ENCODE data around the gene HDLBP. TPM values are rescaled to one million over a fixed set of nuclear protein-coding genes. Genes with fewer than 3 reads are reported as not detected.

Gene HDLBP
- total RNA-seq, 2 experiments from 2014 or later: 170 to 176 TPM

DNA sequence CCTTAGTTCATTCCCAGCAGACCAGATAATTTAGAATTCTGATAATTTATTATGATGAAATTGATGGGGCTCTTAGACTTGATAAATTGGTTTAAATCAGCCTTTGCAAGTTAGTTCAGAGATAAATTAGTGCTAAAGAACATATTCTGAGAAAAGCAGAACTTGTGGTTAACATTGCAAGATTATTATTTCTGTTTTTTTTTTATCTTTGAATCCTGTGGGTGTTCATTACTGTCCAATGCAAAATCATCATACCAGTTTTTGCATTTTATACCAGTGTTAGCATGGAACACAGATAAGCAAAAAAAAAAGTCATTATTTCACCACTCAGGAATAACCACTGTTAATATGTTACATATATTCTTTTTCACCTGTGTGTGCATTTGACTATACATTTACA, 9.3 kb upstream of the HDLBP start:
- ChIA-PET POLR2A (interaction anchor here (0.7 kb wide), 2 partner anchors 11 to 74 kb away, joined by 3 to 4 read pairs; no protein-coding TSS in a partner anchor), CTCF (ENCODE audit: unreplicated experiment) (no interaction called here)
- BruUV-seq (replicated peaks): no TSS peak
- peaks cover 54% of the 10 kb centered on the region for H3K4me1 ChIP-seq (ENCODE audit: insufficient read depth, low read length, poor library complexity, severe bottlenecking)
- H3K36me3 ChIP-seq (ENCODE audit: insufficient read depth, low read length): peaks cover 92% of the 10 kb centered on the region
- no peak overlapping the region for H2AFZ ChIP-seq (ENCODE audit: low read length)
- TF ChIP-seq, protein P1, sequence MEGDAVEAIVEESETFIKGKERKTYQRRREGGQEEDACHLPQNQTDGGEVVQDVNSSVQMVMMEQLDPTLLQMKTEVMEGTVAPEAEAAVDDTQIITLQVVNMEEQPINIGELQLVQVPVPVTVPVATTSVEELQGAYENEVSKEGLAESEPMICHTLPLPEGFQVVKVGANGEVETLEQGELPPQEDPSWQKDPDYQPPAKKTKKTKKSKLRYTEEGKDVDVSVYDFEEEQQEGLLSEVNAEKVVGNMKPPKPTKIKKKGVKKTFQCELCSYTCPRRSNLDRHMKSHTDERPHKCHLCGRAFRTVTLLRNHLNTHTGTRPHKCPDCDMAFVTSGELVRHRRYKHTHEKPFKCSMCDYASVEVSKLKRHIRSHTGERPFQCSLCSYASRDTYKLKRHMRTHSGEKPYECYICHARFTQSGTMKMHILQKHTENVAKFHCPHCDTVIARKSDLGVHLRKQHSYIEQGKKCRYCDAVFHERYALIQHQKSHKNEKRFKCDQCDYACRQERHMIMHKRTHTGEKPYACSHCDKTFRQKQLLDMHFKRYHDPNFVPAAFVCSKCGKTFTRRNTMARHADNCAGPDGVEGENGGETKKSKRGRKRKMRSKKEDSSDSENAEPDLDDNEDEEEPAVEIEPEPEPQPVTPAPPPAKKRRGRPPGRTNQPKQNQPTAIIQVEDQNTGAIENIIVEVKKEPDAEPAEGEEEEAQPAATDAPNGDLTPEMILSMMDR (conservative IDR thresholded peaks at IDR 0.05; ENCODE audit: low read length): no peak
- TF ChIP-seq EZH2phosphoT487 (IDR thresholded peaks at IDR 0.05; ENCODE audit: borderline replicate concordance, low read depth, low read length): no peak
- DNase-seq (ENCODE audit: low spot score): no peak
- H3K79me2 ChIP-seq (ENCODE audit: insufficient read depth, low read depth, low read length): peaks cover 64% of the 10 kb centered on the region
- H3K4me2 ChIP-seq (ENCODE audit: low read length): peak overlapping the region; percentile 35
- no peak overlapping the region for H3K4me3 ChIP-seq (ENCODE audit: low read depth, low read length, poor library complexity, severe bottlenecking)
- H3K9me3 ChIP-seq (ENCODE audit: low read length): no peaks in the 10 kb centered on the region
- H3K27ac ChIP-seq (ENCODE audit: low read depth, low read length, poor library complexity, severe bottlenecking): peak overlapping the region; percentile 29
- intact Hi-C loops (cut with micrococcal nuclease; ENCODE audit: unreplicated experiment): no loop called here
- H3K9me2 ChIP-seq (ENCODE audit: insufficient read depth, low read length): no peaks in the 10 kb centered on the region
- peaks cover 38% of the 10 kb centered on the region for H4K20me1 ChIP-seq (ENCODE audit: insufficient read depth, low read length)

DNA sequence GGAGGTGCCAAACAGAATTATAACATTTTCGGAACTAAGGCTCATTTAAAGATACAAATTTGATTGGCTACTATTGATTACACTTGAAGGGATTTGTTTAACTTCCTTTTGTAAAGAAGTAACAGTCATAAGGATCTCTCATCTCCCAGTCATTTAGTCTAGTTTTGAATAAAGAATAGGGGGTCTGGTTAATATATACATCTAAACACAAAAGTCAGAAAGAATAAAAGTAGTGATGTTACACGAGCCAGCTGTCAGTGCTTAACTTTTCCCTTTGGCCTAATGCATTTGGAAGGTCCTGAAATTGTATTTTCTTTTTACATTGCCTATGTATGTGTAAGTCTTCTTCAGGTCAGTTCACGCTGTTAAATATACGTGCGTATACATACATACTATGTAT, 8.3 kb upstream of the HDLBP start:
- H2AFZ ChIP-seq (ENCODE audit: low read length): no peak overlapping the region
- peaks cover 64% of the 10 kb centered on the region for H3K4me1 ChIP-seq (ENCODE audit: insufficient read depth, low read length, poor library complexity, severe bottlenecking)
- intact Hi-C loops (cut with micrococcal nuclease; ENCODE audit: unreplicated experiment): no loop called here
- H3K4me3 ChIP-seq (ENCODE audit: low read depth, low read length, poor library complexity, severe bottlenecking): no peak overlapping the region
- no peaks in the 10 kb centered on the region for H3K9me2 ChIP-seq (ENCODE audit: insufficient read depth, low read length)
- no peaks in the 10 kb centered on the region for H3K9me3 ChIP-seq (ENCODE audit: low read length)
- POLR2A ChIA-PET: interaction anchor here (0.7 to 0.9 kb wide), 2 partner anchors 7 to 34 kb away, joined by 3 to 5 read pairs; no protein-coding TSS in a partner anchor
- no TSS peak for BruUV-seq (replicated peaks)
- no peak overlapping the region for H3K27ac ChIP-seq (ENCODE audit: low read depth, low read length, poor library complexity, severe bottlenecking)
- peaks cover 94% of the 10 kb centered on the region for H3K36me3 ChIP-seq (ENCODE audit: insufficient read depth, low read length)
- DNase-seq (ENCODE audit: low spot score): no peak
- H4K20me1 ChIP-seq (ENCODE audit: insufficient read depth, low read length): peaks cover 48% of the 10 kb centered on the region
- peak overlapping the region; percentile 35 for H3K4me2 ChIP-seq (ENCODE audit: low read length)
- peaks cover 74% of the 10 kb centered on the region for H3K79me2 ChIP-seq (ENCODE audit: insufficient read depth, low read depth, low read length)
- TF ChIP-seq, protein P1 (conservative IDR thresholded peaks at IDR 0.05; ENCODE audit: low read length): no peak
- no peak for TF ChIP-seq EZH2phosphoT487 (IDR thresholded peaks at IDR 0.05; ENCODE audit: borderline replicate concordance, low read depth, low read length)
- CTCF ChIA-PET (ENCODE audit: unreplicated experiment): no interaction called here

DNA sequence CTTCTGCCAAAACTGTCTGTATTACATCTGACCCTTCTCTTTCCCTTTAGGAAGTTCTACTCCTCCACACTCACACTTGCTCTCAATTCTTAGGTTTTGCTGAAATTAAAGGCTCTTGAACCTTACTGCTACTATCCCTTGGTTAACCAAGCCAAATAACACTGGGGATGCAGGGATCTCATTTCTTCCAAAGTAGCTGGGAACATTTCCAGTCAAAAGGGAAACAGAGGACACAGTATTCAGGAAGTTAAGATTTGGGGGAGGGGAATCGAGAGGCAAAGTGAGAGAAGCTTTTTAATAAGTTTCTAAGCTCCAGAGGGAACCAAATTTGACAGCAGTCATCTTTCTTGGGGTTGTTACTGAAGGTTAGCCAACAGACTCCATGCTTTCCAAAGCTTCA, 6.4 kb upstream of the HDLBP start:
- peak overlapping the region; percentile 86 for H3K4me2 ChIP-seq (ENCODE audit: low read length)
- H3K4me3 ChIP-seq (ENCODE audit: low read depth, low read length, poor library complexity, severe bottlenecking): no peak overlapping the region
- BruUV-seq (replicated peaks): no TSS peak
- H3K27ac ChIP-seq (ENCODE audit: low read depth, low read length, poor library complexity, severe bottlenecking): no peak overlapping the region
- H2AFZ ChIP-seq (ENCODE audit: low read length): no peak overlapping the region
- intact Hi-C loops (cut with micrococcal nuclease; ENCODE audit: unreplicated experiment): no loop called here
- H3K4me1 ChIP-seq (ENCODE audit: insufficient read depth, low read length, poor library complexity, severe bottlenecking): peaks cover 79% of the 10 kb centered on the region
- peaks cover 89% of the 10 kb centered on the region for H3K36me3 ChIP-seq (ENCODE audit: insufficient read depth, low read length)
- DNase-seq (ENCODE audit: low spot score): no peak
- POLR2A ChIA-PET: no interaction called here
- H3K9me2 ChIP-seq (ENCODE audit: insufficient read depth, low read length): no peaks in the 10 kb centered on the region
- H3K9me3 ChIP-seq (ENCODE audit: low read length): no peaks in the 10 kb centered on the region
- peaks cover 63% of the 10 kb centered on the region for H4K20me1 ChIP-seq (ENCODE audit: insufficient read depth, low read length)
- CTCF ChIA-PET (ENCODE audit: unreplicated experiment): no interaction called here
- H3K79me2 ChIP-seq (ENCODE audit: insufficient read depth, low read depth, low read length): peaks cover 93% of the 10 kb centered on the region
- TF ChIP-seq, protein P1 (conservative IDR thresholded peaks at IDR 0.05; ENCODE audit: low read length): no peak
- TF ChIP-seq EZH2phosphoT487 (IDR thresholded peaks at IDR 0.05; ENCODE audit: borderline replicate concordance, low read depth, low read length): no peak
